Fibroblast of the aortic adventitia (primary cell): ENCODE data around the gene CLN6. TPM values are rescaled to one million over a fixed set of nuclear protein-coding genes. Genes with fewer than 3 reads are reported as not detected.
"Not testable (repeated sequence)": the region's sequence is repeated elsewhere in the genome, so short reads cannot be mapped to it uniquely, and the experiment has no call there.

Experiments
- DNase-seq: peaks from one replicate; pipeline ENCODE4 v3.0.0-alpha.2; 2010; ENCODE audit warnings: low read depth
- H3K4me3 ChIP-seq: 2 replicates; pipeline ENCODE4 v1.5.1; 2011; ENCODE audit warnings: low read depth, mild to moderate bottlenecking, control low read depth, low read length, moderate library complexity
- CTCF ChIP-seq: IDR thresholded peaks from 2 replicates; pipeline ENCODE4 v1.5.1; 2011; ENCODE audit warnings: mild to moderate bottlenecking, low read length, control low read depth, inconsistent platforms; ENCODE audit not compliant: insufficient read depth
- total RNA-seq: library from RNA; depleted of rRNA; stranded (reverse); fragments of >200 nt; gene quantifications from 2 replicates; pipeline ENCODE4 v1.2.3, GENCODE V29; 2012; ENCODE audit warnings: low replicate concordance

Gene CLN6
- total RNA-seq, 1 donor = 25.9 TPM

DNA sequence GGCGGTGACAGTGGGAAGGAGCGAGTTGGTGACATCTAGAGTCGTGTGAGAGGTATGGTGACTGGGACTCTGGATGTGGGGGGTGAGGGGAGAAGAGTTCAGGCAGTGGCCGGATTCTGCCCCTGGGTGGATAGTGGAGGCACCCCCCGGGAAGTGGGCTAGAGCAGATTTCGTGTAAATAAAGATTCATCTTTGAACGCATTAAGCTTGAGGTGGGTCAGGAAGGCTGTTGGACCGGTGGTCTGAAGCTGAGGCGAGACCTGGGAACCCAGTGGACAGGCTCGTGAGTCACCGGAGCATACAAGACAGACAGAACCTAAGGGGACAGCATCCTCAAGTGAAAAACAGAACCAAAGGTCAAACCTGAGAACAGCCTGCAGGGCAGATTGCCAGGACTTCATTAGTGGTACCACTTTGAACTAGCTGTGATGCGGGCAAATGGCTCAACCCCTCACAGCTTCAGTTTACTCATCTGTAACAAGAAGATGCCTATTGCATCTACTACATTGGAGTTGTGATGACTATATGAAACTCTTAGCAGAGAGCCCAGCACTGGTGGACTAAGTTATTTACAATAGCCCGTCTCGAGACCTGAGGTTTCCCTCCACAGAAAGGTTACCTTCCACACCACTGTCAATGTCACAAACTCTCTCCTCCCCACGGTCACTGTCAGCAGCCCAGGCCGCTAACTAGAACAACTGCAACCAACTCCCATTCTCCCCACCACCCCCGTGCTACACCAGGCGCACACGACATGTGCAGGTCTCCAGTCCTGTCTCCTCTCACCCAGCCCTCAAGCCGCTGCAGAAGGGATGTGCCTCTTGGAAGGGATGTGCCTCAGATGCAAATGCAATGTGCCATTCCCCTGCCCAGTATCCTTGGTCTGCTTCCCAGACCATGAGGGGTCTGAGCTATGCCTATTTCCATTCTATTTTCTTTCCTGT, 901 bp upstream of the CLN6 start:
- DNase-seq = no peak

DNA sequence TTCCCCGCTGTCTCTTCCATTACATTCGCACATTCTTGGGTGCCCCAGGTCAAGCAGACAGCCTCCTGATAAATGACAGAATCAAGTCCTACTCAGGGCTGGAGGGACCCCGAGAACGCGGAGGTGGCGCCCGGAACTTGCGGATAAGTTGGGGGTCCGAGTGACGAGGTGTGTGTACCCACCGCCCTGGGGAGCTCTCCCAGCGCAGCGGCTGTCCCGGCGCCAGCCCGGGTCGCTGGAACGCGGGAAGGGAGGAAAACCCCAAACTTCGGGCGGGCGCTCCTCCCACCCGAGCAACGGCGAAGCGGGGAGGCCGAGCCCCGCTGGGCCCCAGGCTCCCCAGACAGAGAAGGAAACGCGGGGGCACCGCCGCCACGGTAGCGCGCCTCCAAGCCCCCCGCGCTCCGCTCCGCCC, 550 bp downstream of the CLN6 start:
- DNase-seq = no peak
- peak overlapping the region; percentile 80 for H3K4me3 ChIP-seq

More for the DNA sequence above, 901 bp upstream of the CLN6 start:
- H3K4me3 ChIP-seq = peak overlapping the region; percentile 78
- TF ChIP-seq CTCF = no peak

DNA sequence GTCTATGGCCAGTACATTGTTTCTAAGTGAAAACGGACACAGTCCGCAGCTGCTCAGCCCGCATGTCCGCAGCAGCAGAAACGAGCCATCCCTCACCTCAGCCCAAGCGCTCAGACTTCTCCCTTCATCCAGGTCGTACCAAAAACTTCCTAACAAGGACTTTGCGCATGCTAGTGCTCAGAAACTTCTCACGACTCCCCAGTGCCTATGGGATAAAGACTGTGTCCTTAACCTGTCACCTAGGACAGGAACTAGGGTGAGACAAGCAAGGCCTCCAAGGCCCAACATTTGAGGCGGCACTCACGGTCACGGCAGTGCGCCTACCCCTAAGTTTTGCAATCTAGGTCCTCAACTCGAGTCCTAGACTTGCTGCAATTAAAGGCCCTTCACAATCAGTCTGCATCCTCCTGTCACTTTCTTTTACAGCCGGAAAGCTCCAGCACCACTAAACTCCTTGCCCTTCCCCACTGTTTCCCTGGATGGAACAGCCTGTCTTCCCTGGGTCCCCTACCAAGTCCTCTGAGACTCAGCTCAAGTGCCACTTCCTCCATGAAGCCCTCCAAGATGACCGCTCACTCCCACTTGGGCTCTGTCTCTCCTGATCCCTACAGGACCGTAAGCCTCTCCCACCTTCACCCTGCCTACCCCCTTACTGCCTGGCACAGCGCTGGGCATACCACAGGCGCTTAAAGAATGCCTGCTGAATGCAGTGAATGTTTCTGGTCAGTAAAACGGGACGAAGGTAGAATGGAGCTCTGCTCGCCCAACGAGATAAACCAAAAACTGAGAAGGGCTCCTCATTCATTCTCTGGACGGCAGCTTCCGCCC, 1.2 kb downstream of the CLN6 start:
- no peak for TF ChIP-seq CTCF
- peak; percentile 12 for DNase-seq
- peak overlapping the region; percentile 80 for H3K4me3 ChIP-seq

More for the DNA sequence above, 550 bp downstream of the CLN6 start:
- no peak for TF ChIP-seq CTCF

GRCh38 chr15:68227643-68228142, 1.8 kb downstream of the CLN6 start:
- peak overlapping the region; percentile 80 for H3K4me3 ChIP-seq
- no peak for TF ChIP-seq CTCF
- no peak for DNase-seq

DNA sequence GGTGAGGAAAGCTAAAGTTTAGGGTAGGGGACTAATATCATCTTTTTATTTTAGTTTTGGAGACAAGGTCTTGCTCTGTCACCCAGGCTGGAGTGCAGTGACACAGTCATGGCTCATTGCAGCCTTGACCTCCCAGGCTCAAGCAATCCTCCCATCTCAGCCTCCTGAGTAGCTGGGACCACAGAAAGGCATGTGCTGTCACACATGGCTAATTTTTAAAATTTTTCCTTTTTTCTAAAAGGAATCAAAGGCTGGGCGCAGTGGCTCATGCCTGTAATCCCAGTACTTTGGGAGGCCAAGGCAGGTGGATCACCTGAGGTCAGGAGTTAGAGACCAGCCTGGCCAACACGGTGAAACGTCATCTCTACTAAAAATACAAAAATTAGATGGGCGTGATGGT, 4.1 kb downstream of the CLN6 start:
- not testable (repeated sequence) for H3K4me3 ChIP-seq, DNase-seq

DNA sequence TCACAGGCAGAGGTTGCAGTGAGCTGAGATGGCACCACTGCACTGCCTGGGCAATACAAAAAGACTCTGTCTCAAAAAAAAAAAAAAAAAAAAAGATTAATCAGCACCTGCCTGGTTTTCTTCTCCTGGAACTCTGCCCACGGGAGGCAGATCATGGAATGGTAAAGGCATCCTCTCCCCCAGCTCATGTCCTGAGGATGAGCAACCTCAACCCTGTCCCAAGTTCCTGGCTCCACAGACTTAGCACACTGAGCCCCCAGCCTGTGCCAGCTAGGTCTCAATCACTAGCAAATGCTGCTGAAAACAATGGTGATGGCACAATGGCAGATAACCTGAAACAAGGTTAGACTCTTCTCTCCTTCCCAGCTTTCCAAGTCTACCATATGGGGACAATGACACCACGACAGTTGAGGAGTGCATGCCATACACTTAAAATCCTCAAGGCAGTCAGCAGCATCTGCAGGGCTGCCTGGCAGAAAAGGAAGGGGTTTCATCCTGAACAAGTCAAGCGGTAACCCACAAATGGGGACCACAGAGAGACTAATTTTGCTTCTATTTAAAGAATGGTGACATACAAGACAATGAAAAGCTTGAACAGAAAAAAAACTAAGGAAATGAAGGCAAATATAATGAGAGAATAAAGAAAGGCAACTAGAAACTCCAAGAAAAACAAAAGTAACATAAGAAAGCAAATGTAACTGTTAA, 4.8 kb downstream of the CLN6 start:
- DNase-seq = no peak
- no peak for TF ChIP-seq CTCF
- no peak overlapping the region for H3K4me3 ChIP-seq
